Brain microvascular endothelial cell (primary cell): ENCODE measurements around the gene AK8.

Experiments used
- DNase-seq: peaks from one replicate; pipeline ENCODE4 v3.0.0-alpha.2; 2020
- H3K27ac ChIP-seq: fragments of 250-450 bp; sonication (Bioruptor Pico); 2 replicates; pipeline ENCODE4 v1.5.1; 2020; ENCODE audit warnings: mild to moderate bottlenecking, moderate library complexity
- H3K27me3 ChIP-seq: fragments of 250-450 bp; sonication (Bioruptor Pico); replicated peaks from 2 replicates; pipeline ENCODE4 v1.5.1; 2020; ENCODE audit warnings: mild to moderate bottlenecking
- H3K36me3 ChIP-seq: fragments of 250-450 bp; sonication (Bioruptor Pico); replicated peaks from 2 replicates; pipeline ENCODE4 v1.5.1; 2020; ENCODE audit warnings: mild to moderate bottlenecking
- H3K4me3 ChIP-seq: 2 replicates; pipeline ENCODE4 v1.5.1; 2011; ENCODE audit warnings: low read depth, mild to moderate bottlenecking, control low read depth, low read length, moderate library complexity
- in situ Hi-C: cut with HindIII; loops from 2 replicates; pipeline ENCODE4 v1.10.0; 2017; ENCODE audit warnings: low sequenced_read_pairs, low pct_ligation_motif_present
- TF ChIP-seq, protein P1 (sequence below): IDR thresholded peaks from 2 replicates; pipeline ENCODE4 v1.5.1; 2011; ENCODE audit warnings: low read depth, mild to moderate bottlenecking, moderate library complexity, low read length, control low read depth, inconsistent platforms; ENCODE audit errors: missing control alignments

AK8 gene

DNA sequence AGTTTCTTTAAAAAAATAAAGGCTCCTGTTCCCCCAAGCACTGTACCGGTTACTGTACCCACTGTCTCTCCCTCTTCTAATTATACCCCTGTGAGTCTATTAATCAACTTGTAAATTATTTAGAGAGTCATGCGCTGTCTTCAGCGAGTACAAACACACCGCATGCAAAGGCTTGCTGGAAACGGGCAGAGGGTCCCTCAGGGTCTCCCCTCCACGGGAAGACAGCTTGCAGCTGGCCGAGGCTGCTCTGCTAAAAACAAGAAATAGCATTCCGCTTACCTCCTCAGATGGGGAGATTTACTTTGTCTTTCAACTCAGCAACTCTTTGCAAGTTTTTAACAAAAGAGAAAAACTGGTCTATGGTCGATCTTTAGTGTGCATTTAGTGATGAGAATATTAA is 71.8 kb downstream of the AK8 start:
- Histone ChIP-seq H3K27me3 (peaks cover 22% of the 10 kb centered on the region), H3K27ac (no peak overlapping the region), H3K36me3 (no peaks in the 10 kb centered on the region), H3K4me3 (no peak overlapping the region)
- TF ChIP-seq, protein P1, sequence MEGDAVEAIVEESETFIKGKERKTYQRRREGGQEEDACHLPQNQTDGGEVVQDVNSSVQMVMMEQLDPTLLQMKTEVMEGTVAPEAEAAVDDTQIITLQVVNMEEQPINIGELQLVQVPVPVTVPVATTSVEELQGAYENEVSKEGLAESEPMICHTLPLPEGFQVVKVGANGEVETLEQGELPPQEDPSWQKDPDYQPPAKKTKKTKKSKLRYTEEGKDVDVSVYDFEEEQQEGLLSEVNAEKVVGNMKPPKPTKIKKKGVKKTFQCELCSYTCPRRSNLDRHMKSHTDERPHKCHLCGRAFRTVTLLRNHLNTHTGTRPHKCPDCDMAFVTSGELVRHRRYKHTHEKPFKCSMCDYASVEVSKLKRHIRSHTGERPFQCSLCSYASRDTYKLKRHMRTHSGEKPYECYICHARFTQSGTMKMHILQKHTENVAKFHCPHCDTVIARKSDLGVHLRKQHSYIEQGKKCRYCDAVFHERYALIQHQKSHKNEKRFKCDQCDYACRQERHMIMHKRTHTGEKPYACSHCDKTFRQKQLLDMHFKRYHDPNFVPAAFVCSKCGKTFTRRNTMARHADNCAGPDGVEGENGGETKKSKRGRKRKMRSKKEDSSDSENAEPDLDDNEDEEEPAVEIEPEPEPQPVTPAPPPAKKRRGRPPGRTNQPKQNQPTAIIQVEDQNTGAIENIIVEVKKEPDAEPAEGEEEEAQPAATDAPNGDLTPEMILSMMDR: no peak
- no peak for DNase-seq
- in situ Hi-C loops: no loop called here

DNA sequence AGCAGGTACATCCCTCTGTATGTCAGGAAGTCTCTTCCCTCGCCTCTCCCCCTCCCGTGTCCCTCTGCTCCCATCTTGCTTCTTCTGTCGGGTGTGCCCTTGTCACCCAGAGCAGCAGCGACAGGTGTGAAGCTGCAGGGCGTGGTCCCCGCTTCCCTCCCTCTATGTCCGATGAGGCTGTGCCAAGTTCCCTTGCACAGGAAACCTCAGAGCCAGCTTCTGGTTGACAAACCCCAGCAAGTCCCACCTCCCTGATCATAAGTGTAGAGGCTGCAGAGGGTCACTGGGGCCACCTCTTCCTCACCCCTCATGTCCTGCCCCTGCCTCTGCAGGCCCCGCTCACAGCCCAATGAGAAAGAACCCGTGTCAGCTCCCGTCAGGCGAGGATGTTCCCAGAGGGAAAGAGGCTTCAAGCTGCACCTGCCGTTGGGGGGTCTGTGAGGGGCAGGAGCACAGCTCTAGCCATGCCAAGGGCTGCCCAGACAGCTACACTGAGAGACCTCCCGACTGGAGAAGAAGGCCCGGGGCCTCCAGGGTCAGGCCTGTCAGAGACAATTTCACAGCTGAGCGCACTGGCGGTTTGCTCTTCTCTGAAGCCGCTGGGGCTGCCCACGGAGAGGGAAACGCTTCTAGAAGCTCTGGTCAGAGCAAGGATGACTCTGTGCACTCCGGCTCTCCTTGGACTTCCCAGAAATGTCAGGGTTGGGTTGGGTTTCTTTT is 73.3 kb downstream of the AK8 start:
- Histone ChIP-seq H3K4me3 (no peak overlapping the region), H3K36me3 (no peaks in the 10 kb centered on the region), H3K27me3 (peaks cover 20% of the 10 kb centered on the region), H3K27ac (no peak overlapping the region)
- in situ Hi-C loops: no loop called here
- TF ChIP-seq, protein P1: no peak
- no peak for DNase-seq

DNA sequence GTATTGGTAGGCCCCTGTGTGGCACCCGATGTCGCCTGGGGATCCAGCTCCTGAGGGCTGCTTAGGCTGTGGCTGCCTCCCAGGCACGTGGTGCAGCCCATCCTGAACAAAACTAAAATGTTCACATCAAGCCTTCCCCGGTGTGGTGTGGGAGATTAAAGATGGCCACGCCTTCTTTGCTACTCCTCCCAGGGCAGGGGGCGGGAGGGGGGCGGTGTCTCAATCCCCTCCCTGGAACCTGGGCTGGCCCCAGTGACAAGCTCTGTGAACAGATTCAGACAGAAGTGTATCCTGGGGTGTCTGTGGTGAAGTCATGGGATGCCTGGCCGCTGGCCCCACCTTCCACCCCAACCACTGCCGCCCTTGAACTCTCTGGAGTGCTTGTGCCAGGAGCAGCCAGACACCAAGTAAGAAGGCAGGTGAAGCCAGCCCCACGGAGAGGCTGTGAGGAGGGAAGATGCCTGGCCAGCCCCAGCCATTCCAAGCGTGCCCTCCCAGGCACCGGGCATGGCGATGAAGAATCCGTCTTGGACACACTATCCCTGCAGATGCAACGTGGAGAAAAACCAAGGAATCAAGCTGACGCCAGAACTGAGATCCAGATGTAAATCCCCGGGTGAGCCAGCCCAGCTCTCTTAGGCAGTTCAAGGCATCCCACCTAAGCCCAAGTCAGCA is 75.8 kb downstream of the AK8 start:
- in situ Hi-C loops: no loop called here
- Histone ChIP-seq H3K36me3 (no peaks in the 10 kb centered on the region), H3K27me3 (peaks cover 25% of the 10 kb centered on the region), H3K27ac (no peak overlapping the region), H3K4me3 (no peak overlapping the region)
- no peak for DNase-seq
- TF ChIP-seq, protein P1: no peak

DNA sequence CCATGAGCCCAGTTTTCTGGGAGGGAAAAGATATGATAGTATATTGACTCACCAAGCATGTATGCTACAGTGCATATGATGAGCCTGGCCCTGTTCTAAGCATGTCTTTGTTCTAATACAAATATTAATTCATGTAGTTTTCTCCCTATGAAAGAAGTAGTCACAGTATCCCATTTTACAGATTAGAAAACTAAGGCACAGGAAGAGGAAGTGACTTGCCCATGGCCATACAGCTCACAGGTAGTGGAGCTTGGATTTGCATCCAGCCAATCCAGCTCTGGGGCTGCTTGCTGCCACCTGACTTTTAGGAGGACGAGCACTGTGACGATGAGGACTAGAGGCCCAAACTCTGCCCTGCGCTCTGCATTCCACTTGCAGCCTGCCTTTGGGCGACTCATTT is 76.4 kb downstream of the AK8 start:
- in situ Hi-C loops: no loop called here

DNA sequence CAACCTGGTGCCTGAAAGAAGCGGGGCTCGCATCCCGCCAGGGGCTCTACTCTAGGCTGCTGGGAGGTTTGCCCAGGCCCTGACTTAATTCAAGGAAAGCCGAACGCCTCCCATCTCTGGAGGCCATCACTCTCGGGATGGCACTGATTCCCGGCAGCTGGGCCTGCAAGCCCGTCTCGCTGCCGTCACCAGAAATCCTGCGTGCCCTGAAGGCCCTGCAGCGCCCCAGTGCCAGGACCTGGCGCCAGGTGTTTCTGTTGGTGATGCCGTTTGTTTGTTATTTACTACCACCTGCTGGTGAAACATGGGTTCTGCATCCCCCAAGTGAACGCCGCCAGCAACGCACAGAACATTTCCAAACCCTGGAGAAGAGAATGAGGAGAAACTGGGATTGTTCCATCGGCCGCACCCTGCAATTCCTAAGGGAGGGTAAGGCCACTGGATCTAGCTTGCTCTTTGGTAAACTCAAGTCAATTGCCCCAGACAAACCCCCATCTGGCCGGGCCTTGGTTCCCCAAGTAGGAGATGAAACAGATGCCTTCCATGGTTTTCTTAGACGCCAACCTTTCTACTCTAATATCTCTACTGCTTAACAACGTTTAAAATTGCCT is 77.9 kb downstream of the AK8 start:
- peak; percentile 43 for DNase-seq
- no peak overlapping the region for H3K4me3 ChIP-seq

More for the DNA sequence above, 76.4 kb downstream of the AK8 start:
- peaks cover 24% of the 10 kb centered on the region for H3K27me3 ChIP-seq
- TF ChIP-seq, protein P1: no peak
- H3K27ac ChIP-seq: no peak overlapping the region
- no peak overlapping the region for H3K4me3 ChIP-seq
- DNase-seq: no peak
- H3K36me3 ChIP-seq: no peaks in the 10 kb centered on the region

More for the DNA sequence above, 77.9 kb downstream of the AK8 start:
- Histone ChIP-seq H3K27me3 (peaks cover 21% of the 10 kb centered on the region), H3K36me3 (no peaks in the 10 kb centered on the region), H3K27ac (no peak overlapping the region)
- TF ChIP-seq, protein P1: peak; percentile 84
- in situ Hi-C loops: no loop called here
